Measurements from ENCODE around the gene SPATA2.
"Not testable (repeated sequence)": the region's sequence is repeated elsewhere in the genome, so short reads cannot be mapped to it uniquely, and the experiment has no call there.

SPATA2 gene

GRCh38 chr20:49915380-49916145 lies at the start of gene SPATA2:
SPATA2 (minus strand) TSS chr20:49915529; CDS start chr20:49908490, 7,039 bp downstream.
- peak; percentile 79 to 91 for DNase-seq (ENCODE audit: low read depth in 2 of 2)

- DNase-seq (ENCODE audit: low read depth in 2 of 2) = no peak
Observed at GRCh38 chr20:49961413-49961812, 46.1 kb upstream of the SPATA2 start.

GRCh38 chr20:49957089-49957938 lies 42.0 kb upstream of the SPATA2 start:
- DNase-seq (ENCODE audit: low read depth in 2 of 2) = not testable (repeated sequence)

- no peak for DNase-seq (ENCODE audit: low read depth in 2 of 2)
Observed at GRCh38 chr20:49956689-49957088, 41.4 kb upstream of the SPATA2 start.

GRCh38 chr20:49955830-49956396 lies 40.6 kb upstream of the SPATA2 start:
- not testable (repeated sequence) for DNase-seq (ENCODE audit: low read depth in 2 of 2)

- no peak for DNase-seq (ENCODE audit: low read depth in 2 of 2)
Observed at GRCh38 chr20:49955167-49955566, 39.8 kb upstream of the SPATA2 start.

GRCh38 chr20:49951151-49951550 lies 35.8 kb upstream of the SPATA2 start:
- DNase-seq (ENCODE audit: low read depth in 2 of 2) = no peak

GRCh38 chr20:49948809-49949507 lies 33.6 kb upstream of the SPATA2 start:
- DNase-seq (ENCODE audit: low read depth in 2 of 2) = no peak

GRCh38 chr20:49948178-49948577 lies 32.8 kb upstream of the SPATA2 start:
- DNase-seq (ENCODE audit: low read depth in 2 of 2) = no peak

GRCh38 chr20:49945701-49946477 lies 30.6 kb upstream of the SPATA2 start:
- no peak for DNase-seq (ENCODE audit: low read depth in 2 of 2)

- no peak for DNase-seq (ENCODE audit: low read depth in 2 of 2)
Observed at GRCh38 chr20:49945306-49945700, 30.0 kb upstream of the SPATA2 start.

GRCh38 chr20:49942942-49943341 lies 27.6 kb upstream of the SPATA2 start:
- DNase-seq (ENCODE audit: low read depth in 2 of 2) = no peak

- no peak for DNase-seq (ENCODE audit: low read depth in 2 of 2)
Observed at GRCh38 chr20:49942303-49942702, 27.0 kb upstream of the SPATA2 start.

GRCh38 chr20:49941456-49941855 lies 26.1 kb upstream of the SPATA2 start:
- no peak for DNase-seq (ENCODE audit: low read depth in 2 of 2)

GRCh38 chr20:49938173-49939163 lies 23.1 kb upstream of the SPATA2 start:
- DNase-seq (ENCODE audit: low read depth in 2 of 2) = no peak

GRCh38 chr20:49937027-49937929 lies 21.9 kb upstream of the SPATA2 start:
- DNase-seq (ENCODE audit: low read depth in 2 of 2) = no peak

- peak; percentile 83 to 87 for DNase-seq (ENCODE audit: low read depth in 2 of 2)
Observed at GRCh38 chr20:49936153-49937026, 21.1 kb upstream of the SPATA2 start, which contains the start of gene RNF114. RNF114 (plus strand) TSS chr20:49936397; CDS start chr20:49936413, 16 bp downstream.

GRCh38 chr20:49935746-49936152 lies 20.4 kb upstream of the SPATA2 start:
- no peak for DNase-seq (ENCODE audit: low read depth in 2 of 2)

All from stimulated activated CD8-positive, alpha-beta memory T cell treated with anti-CD3 and anti-CD28 coated beads, Interleukin-7, amount 100 ng/mL, for 1 hour (primary cell).